HG02763 (cell line): ENCODE results near the gene DUSP12.

ENCODE experiments used
- ATAC-seq: cut with Tn5 transposase; IDR thresholded peaks from one replicate; pipeline ENCODE4 v1.9.1; 2021; ENCODE audit warnings: mild to moderate bottlenecking, moderate library complexity; ENCODE audit not compliant: unreplicated experiment

The DUSP12 gene

GRCh38 chr1:161727256-161727924, 22.2 kb upstream of the DUSP12 start:
- ATAC-seq, result peak; percentile 17

GRCh38 chr1:161728376-161729226, 21.0 kb upstream of the DUSP12 start:
- no peak for ATAC-seq

GRCh38 chr1:161730050-161730564, 19.5 kb upstream of the DUSP12 start:
- no peak for ATAC-seq

GRCh38 chr1:161731241-161731640, 18.3 kb upstream of the DUSP12 start:
- ATAC-seq, result no peak

- no peak for ATAC-seq
Measured at GRCh38 chr1:161731981-161732718, 17.4 kb upstream of the DUSP12 start.

GRCh38 chr1:161733526-161733925, 16.1 kb upstream of the DUSP12 start:
- ATAC-seq, result no peak

GRCh38 chr1:161735837-161736236, 13.7 kb upstream of the DUSP12 start:
- ATAC-seq, result no peak

GRCh38 chr1:161736335-161736969, 13.1 kb upstream of the DUSP12 start:
- no peak for ATAC-seq

- no peak for ATAC-seq
Measured at GRCh38 chr1:161737625-161738024, 12.0 kb upstream of the DUSP12 start.

- ATAC-seq, result peak; percentile 59
Measured at GRCh38 chr1:161738627-161739287, 10.8 kb upstream of the DUSP12 start.

GRCh38 chr1:161739865-161740566, 9.6 kb upstream of the DUSP12 start:
- ATAC-seq, result no peak

GRCh38 chr1:161740921-161741320, 8.7 kb upstream of the DUSP12 start:
- no peak for ATAC-seq

GRCh38 chr1:161743231-161743630, 6.4 kb upstream of the DUSP12 start:
- no peak for ATAC-seq

GRCh38 chr1:161747801-161748200, 1.8 kb upstream of the DUSP12 start:
- ATAC-seq, result no peak

GRCh38 chr1:161763522-161764098, 14.0 kb downstream of the DUSP12 start:
- no peak for ATAC-seq

- peak; percentile 62 for ATAC-seq
Measured at GRCh38 chr1:161766102-161766981, 16.8 kb downstream of the DUSP12 start, which contains the start of gene ATF6. ATF6 (plus strand) TSS chr1:161766320; CDS start chr1:161766361, 41 bp downstream.

GRCh38 chr1:161768461-161768860, 18.9 kb downstream of the DUSP12 start:
- ATAC-seq, result no peak

GRCh38 chr1:161768986-161769672, 19.5 kb downstream of the DUSP12 start:
- ATAC-seq, result no peak
